Esophagus muscularis mucosa (tissue), 4 donors: ENCODE measurements around the gene ZNF26. TPM values are rescaled to one million over a fixed set of nuclear protein-coding genes. Genes with fewer than 3 reads are reported as not detected.
A peak's percentile ranks its signal among the peaks of the same experiment; 100 is the strongest.
"Not testable (repeated sequence)": the region's sequence is repeated elsewhere in the genome, so short reads cannot be mapped to it uniquely, and the experiment has no call there.

ENCODE experiments used
- DNase-seq: peaks from one replicate; pipeline ENCODE4 v3.0.0-alpha.2; 2017; ENCODE audit errors: extremely low spot score
- H3K27ac ChIP-seq, 4 donors: fragments of 200-600 bp; sonication (generic); replicated peaks in 1 of 4; 1 replicate in 3 of 4; 2 replicates in 1 of 4; pipeline ENCODE4 v1.5.1; 2016 to 2019; ENCODE audit warnings: mild to moderate bottlenecking in 1 of 4
- H3K27me3 ChIP-seq, 4 donors: fragments of 200-600 bp; sonication (generic); one replicate each; pipeline versions ENCODE4 v1.5.1 to v1.6.0; 2016 to 2019
- H3K36me3 ChIP-seq, 4 donors: fragments of 200-600 bp; sonication (generic); one replicate each; pipeline ENCODE4 v1.5.1; 2016 to 2019
- H3K4me1 ChIP-seq, 4 donors: fragments of 200-600 bp; sonication (generic); one replicate each; pipeline ENCODE4 v1.5.1; 2016 to 2019
- H3K4me3 ChIP-seq, 4 donors: fragments of 200-600 bp; sonication (generic); 1 replicate in 2 of 4; 2 replicates in 2 of 4; pipeline ENCODE4 v1.5.1; 2016 to 2019; ENCODE audit warnings: mild to moderate bottlenecking in 4 of 4, moderate library complexity in 1 of 4
- H3K9me3 ChIP-seq, 4 donors: fragments of 200-600 bp; sonication (generic); 1 replicate in 3 of 4; 2 replicates in 1 of 4; pipeline ENCODE4 v1.5.1; 2016 to 2019
- CTCF ChIP-seq, 3 experiments: fragments of 200-600 bp in 2 of 3; fragments of 450-650 bp in 1 of 3; sonication (generic) in 2 of 3; IDR thresholded peaks; one replicate each; pipeline ENCODE4 v1.5.1; 2017 to 2019; ENCODE audit warnings: antibody characterized with exemption in 3 of 3, mild to moderate bottlenecking in 2 of 3, moderate library complexity in 1 of 3
- EP300 ChIP-seq: sonication (generic); formaldehyde crosslinking; IDR thresholded peaks from one replicate; pipeline ENCODE4 v1.6.1; 2017; ENCODE audit warnings: antibody characterized with exemption
- POLR2A ChIP-seq: fragments of 450-650 bp; IDR thresholded peaks from one replicate; pipeline ENCODE4 v1.6.1; 2017; ENCODE audit warnings: antibody characterized with exemption, moderate library complexity, mild to moderate bottlenecking, low read depth
- POLR2AphosphoS5 ChIP-seq, 2 donors: sonication (generic); formaldehyde crosslinking; IDR thresholded peaks; one replicate each; pipeline ENCODE4 v1.6.1; 2017; ENCODE audit warnings: antibody characterized with exemption in 2 of 2
- WGBS: methylation state at CpG from one replicate; pipeline ENCODE4 v1.1.5; 2018; 5-methylcytosine and 5-hydroxymethylcytosine counted together
- intact Hi-C: fragments of 100-400 bp; cut with DNase I; formaldehyde crosslinking; loops from one replicate; pipeline ENCODE4 v1.15.1; 2023
- total RNA-seq, 4 donors: library from RNA; depleted of rRNA; stranded (reverse); fragments of >200 nt; gene quantifications; one replicate each; pipeline versions ENCODE4 v1.1.0 to v1.2.1, GENCODE V29; 2016

ZNF26 gene
- total RNA-seq, 4 donors from 2014 or later, result 9.6 to 15.8 (median 10.9) TPM

DNA sequence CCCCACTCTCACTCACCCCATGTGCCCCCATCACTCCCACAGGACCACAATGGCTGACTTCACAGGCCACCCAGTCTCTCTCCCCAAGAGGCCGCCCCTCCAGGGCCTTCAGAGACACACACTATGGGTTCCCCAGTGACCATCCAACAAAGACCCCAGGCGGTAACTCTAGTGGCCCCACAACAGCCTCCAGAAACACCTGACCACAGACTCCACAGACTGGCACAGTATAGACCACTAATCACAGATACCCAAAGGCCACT lies 33.1 kb upstream of the ZNF26 start:
- peaks cover 13 to 21% (median 19%) of the 10 kb centered on the region in 4 donors for H3K36me3 ChIP-seq
- intact Hi-C loops, result no loop called here
- no peak overlapping the region for H3K27ac ChIP-seq
- H3K27me3 ChIP-seq, result no peaks in the 10 kb centered on the region
- no peak overlapping the region for H3K4me3 ChIP-seq
- no peak for TF ChIP-seq POLR2A
- no peak for TF ChIP-seq POLR2AphosphoS5 (IDR thresholded peaks at IDR 0.05)
- no peak for TF ChIP-seq EP300
- no peak for TF ChIP-seq CTCF (IDR thresholded peaks at IDR 0.05)
- WGBS, result 100% methylated on average over 2 of the region's 2 CpGs
- peaks cover 0 to 32% (median 19%) of the 10 kb centered on the region in 4 donors for H3K9me3 ChIP-seq
- H3K4me1 ChIP-seq, result peaks cover 16 to 30% (median 27%) of the 10 kb centered on the region in 4 donors
- DNase-seq, result no peak

DNA sequence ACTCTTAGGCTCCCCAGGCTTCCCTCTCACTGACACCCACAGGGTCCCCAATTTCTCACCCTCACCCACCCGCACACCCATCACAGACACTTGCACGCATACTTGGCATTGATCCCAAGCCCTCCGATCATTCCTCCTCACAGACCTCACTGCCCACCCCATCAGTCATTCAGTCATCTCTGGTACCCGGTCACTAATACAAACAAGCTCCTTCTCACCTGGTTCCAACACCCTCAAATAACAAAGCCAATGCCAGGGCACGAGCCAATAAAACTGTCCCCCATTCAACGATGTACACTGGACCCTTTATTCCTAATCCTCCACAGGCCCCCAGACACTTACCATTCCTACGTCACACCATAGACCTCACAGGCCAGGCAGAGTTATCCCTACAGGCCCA lies 32.4 kb upstream of the ZNF26 start:
- H3K4me1 ChIP-seq, result peaks cover 16 to 30% (median 27%) of the 10 kb centered on the region in 4 donors
- intact Hi-C loops, result no loop called here
- no peak for TF ChIP-seq EP300
- no peak overlapping the region for H3K27ac ChIP-seq
- peaks cover 11 to 14% (median 13%) of the 10 kb centered on the region in 4 donors for H3K36me3 ChIP-seq
- no peak for DNase-seq
- no peaks in the 10 kb centered on the region for H3K27me3 ChIP-seq
- 97% methylated on average over 7 of the region's 7 CpGs for WGBS
- no peak overlapping the region for H3K4me3 ChIP-seq
- H3K9me3 ChIP-seq, result peaks cover 0 to 25% (median 16%) of the 10 kb centered on the region in 4 donors

- no peak for TF ChIP-seq CTCF (IDR thresholded peaks at IDR 0.05)
- TF ChIP-seq EP300, result no peak
- no peak for TF ChIP-seq POLR2AphosphoS5 (IDR thresholded peaks at IDR 0.05)
- Histone ChIP-seq H3K9me3 (peaks cover 0 to 17% (median 9%) of the 10 kb centered on the region in 4 donors), H3K27me3 (no peaks in the 10 kb centered on the region), H3K4me1 (peaks cover 16 to 30% (median 27%) of the 10 kb centered on the region in 4 donors), H3K4me3 (peak overlapping the region; percentile 88 to 95 (median 90)), H3K36me3 (peaks cover 5 to 7% (median 6%) of the 10 kb centered on the region in 4 donors), H3K27ac (peak overlapping the region; percentile 91 to 96 (median 94))
- intact Hi-C loops, result no loop called here
- DNase-seq, result no peak
- WGBS, result 92% methylated on average over 14 of the region's 14 CpGs
Observed at GRCh38 chr12:132954471-132955048, 31.6 kb upstream of the ZNF26 start.

DNA sequence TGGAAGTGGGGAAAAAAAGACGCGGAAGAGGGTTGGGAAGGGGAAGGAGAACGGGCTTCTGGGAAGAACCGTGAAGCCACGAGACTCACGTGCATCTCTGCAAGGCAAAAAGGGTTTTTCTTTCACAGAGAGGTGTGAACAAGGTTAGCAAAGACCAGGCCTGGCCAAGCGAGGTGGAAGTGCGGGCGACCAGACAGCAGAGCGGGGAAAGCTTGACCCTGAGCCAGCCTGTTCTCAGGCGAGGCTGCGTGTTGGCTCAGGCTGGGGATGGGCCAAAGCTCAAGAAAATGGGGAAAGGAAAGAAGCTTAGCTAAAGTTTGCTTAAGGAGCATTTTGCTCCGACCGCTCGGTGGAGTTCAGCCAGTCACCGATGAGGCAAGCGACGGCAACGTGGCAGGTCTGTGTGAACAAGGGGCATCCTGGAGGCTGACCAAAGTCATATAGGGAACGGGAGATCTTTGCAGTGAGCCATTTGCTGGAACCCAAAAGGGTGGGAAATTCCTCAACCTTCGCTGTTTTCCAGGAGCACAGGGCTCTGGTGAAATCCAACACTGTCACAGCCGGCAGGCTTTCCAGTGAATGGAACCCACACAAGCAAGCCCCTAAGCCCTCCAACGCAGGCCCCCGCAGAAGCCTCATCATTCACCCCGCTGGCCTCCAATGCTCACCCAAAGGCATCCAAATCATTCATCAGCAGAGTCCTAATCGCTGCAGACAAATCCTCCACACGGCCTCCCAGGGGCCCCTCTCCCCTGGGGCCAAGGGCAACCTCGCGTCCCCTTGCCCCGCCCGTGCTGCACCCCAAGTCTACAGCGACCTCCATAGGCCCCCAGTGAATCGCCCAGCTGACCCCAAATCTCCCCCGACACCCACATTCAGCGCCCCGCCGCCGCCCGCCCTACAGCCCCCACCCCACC lies 30.8 kb upstream of the ZNF26 start:
- Histone ChIP-seq H3K36me3 (no peaks in the 10 kb centered on the region), H3K9me3 (peaks cover 0 to 10% (median 2%) of the 10 kb centered on the region in 4 donors), H3K27ac (peak overlapping the region; percentile 91 to 96 (median 94)), H3K4me3 (peak overlapping the region; percentile 88 to 95 (median 90)), H3K27me3 (no peaks in the 10 kb centered on the region), H3K4me1 (peaks cover 16 to 30% (median 27%) of the 10 kb centered on the region in 4 donors)
- intact Hi-C loops, result no loop called here
- 41% methylated on average over 21 of the region's 39 CpGs for WGBS
- no peak for DNase-seq
- no peak for TF ChIP-seq POLR2AphosphoS5 (IDR thresholded peaks at IDR 0.05)
- TF ChIP-seq POLR2A, result no peak
- no peak for TF ChIP-seq CTCF (IDR thresholded peaks at IDR 0.05)
- TF ChIP-seq EP300, result no peak

DNA sequence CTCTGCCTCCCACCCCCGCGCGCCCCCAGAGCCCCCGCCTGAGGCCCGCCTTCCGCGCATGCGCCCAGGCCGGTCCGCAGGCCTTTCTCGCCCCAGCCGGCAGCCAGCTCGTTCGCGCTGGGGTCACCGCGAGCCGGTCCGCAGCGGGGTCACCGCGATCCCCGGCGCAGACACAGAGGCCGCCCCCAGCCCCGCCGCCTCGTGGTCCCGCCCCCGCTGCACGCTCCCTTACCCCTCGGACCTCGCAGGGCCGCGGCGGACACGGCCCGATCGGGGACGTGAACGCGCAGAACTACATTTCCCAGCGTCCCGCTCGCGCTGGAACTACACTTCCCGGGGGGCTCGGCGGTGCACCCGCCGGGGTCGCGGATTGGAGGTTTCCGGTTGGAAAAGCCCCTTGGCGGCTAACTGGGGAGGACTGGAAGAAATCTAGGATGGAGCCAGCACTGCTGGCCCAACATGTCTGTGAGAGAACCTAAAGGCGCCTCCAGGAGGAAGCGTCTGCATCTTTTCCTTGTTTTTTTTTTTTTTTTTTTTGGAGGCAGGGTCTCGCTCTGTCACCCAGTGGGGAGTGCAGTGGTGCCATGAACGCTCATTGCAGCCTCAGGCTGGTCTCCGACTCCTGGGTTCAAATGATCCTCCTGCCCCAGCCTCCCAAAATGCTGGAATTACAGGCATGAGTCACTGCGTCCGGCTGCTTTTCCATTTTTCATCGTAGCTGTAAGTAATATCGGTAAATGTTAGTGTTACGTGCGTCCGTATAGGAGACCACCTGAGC lies 30.0 kb upstream of the ZNF26 start, which contains the start of gene ZNF605:
TSS of gene ZNF605 (minus strand) at position 296 of the 778 bp plus-strand sequence. CDS start 10,671 bp downstream, outside the sequence.
- peaks cover 16 to 30% (median 27%) of the 10 kb centered on the region in 4 donors for H3K4me1 ChIP-seq
- H3K27ac ChIP-seq, result peak within 1 kb of the TSS; percentile 91 to 96 (median 94)
- peak; percentile 95 for DNase-seq
- H3K4me3 ChIP-seq, result peak within 1 kb of the TSS; percentile 88 to 95 (median 90)
- no peak for TF ChIP-seq POLR2A
- peak; percentile 74 to 76 for TF ChIP-seq POLR2AphosphoS5 (IDR thresholded peaks at IDR 0.05)
- TF ChIP-seq CTCF (IDR thresholded peaks at IDR 0.05), result peak in 1 of 3 experiments; percentile 10
- TF ChIP-seq EP300, result no peak
- WGBS, result 3% methylated on average over 21 of the region's 67 CpGs
- peaks cover 0 to 9% (median 0%) of the 10 kb centered on the region in 4 donors for H3K9me3 ChIP-seq
- intact Hi-C loops, result no loop called here
- H3K36me3 ChIP-seq, result peaks cover 0 to 4% (median 0%) of the 10 kb centered on the region in 4 donors
- no peaks in the 10 kb centered on the region for H3K27me3 ChIP-seq

DNA sequence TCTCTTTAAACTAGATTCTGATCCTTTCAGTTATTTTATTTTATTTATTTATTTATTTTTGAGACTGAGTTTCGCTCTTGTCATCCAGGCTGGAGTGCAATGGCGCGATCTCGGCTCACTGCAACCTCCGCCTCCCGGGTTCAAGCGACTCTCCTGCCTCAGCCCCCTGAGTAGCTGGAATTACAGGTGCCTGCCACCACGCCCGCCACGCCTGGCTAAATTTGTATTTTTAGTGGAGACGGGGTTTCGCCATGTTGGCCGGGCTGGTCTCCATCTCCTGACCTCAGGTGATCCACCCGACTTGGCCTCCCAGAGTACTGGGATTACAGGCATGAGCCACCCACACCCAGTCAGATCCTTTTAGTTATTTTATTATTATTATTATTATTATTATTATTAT lies 24.4 kb upstream of the ZNF26 start:
- H3K9me3 ChIP-seq, H3K27me3 ChIP-seq, intact Hi-C loops, DNase-seq, H3K4me3 ChIP-seq, H3K27ac ChIP-seq: not testable (repeated sequence)
- WGBS, result 99% methylated on average over 14 of the region's 14 CpGs
- Histone ChIP-seq H3K4me1 (peaks cover 6 to 10% (median 9%) of the 10 kb centered on the region in 4 donors), H3K36me3 (peaks cover 12 to 35% (median 14%) of the 10 kb centered on the region in 4 donors)
